SK-N-SH treated with all-trans-retinoic acid at 6 μM for 48 hours (cell line): ENCODE measurements around the gene RAMP3.

Experiments
- ATAC-seq: fragments of 200-7000 bp; cut with Tn5 transposase; 3 replicates; pipeline ENCODE4 v1.9.1; 2020; ENCODE audit warnings: mild to moderate bottlenecking, moderate library complexity
- ARNTL ChIP-seq: fragments of 450-650 bp; formaldehyde crosslinking; IDR thresholded peaks from 2 replicates; pipeline ENCODE4 v1.5.0; 2020; ENCODE audit warnings: low read depth, mild to moderate bottlenecking, moderate library complexity, borderline replicate concordance
- CSDC2 ChIP-seq: fragments of 250-450 bp; sonication (Bioruptor Pico); IDR thresholded peaks from 2 replicates; pipeline ENCODE4 v1.5.0; 2020; ENCODE audit warnings: mild to moderate bottlenecking, moderate library complexity
- ESRRG ChIP-seq: fragments of 250-450 bp; sonication (Bioruptor Pico); IDR thresholded peaks from 2 replicates; pipeline ENCODE4 v1.6.1; 2021; ENCODE audit warnings: mild to moderate bottlenecking
- GLIS3 ChIP-seq: fragments of 250-450 bp; sonication (Bioruptor Pico); IDR thresholded peaks from 2 replicates; pipeline ENCODE4 v1.5.0; 2020; ENCODE audit warnings: mild to moderate bottlenecking, moderate library complexity
- ISL1 ChIP-seq: fragments of 250-450 bp; sonication (Bioruptor Pico); IDR thresholded peaks from 2 replicates; pipeline ENCODE4 v2.1.2; 2022; ENCODE audit warnings: mild to moderate bottlenecking, moderate library complexity
- OSR1 ChIP-seq: fragments of 250-450 bp; sonication (Bioruptor Pico); IDR thresholded peaks from 2 replicates; pipeline ENCODE4 v1.8.0; 2022; ENCODE audit warnings: moderate library complexity, mild to moderate bottlenecking, inconsistent platforms
- PPARA ChIP-seq: fragments of 250-450 bp; sonication (Bioruptor Pico); IDR thresholded peaks from 2 replicates; pipeline ENCODE4 v1.5.0; 2020; ENCODE audit warnings: mild to moderate bottlenecking, borderline replicate concordance
- RARB ChIP-seq: fragments of 250-450 bp; sonication (Bioruptor Pico); IDR thresholded peaks from 2 replicates; pipeline ENCODE4 v1.8.0; 2021; ENCODE audit warnings: mild to moderate bottlenecking, moderate library complexity
- SNAI2 ChIP-seq: fragments of 250-450 bp; sonication (Bioruptor Pico); IDR thresholded peaks from 2 replicates; pipeline ENCODE4 v1.5.0; 2020; ENCODE audit warnings: mild to moderate bottlenecking, moderate library complexity
- TCF4 ChIP-seq: fragments of 250-450 bp; sonication (Bioruptor Pico); IDR thresholded peaks from 2 replicates; pipeline ENCODE4 v1.8.0; 2021; ENCODE audit warnings: mild to moderate bottlenecking, moderate library complexity, borderline replicate concordance
- TOX ChIP-seq: fragments of 250-450 bp; sonication (Bioruptor Pico); IDR thresholded peaks from 2 replicates; pipeline ENCODE4 v1.8.0; 2021; ENCODE audit warnings: mild to moderate bottlenecking, moderate library complexity, borderline replicate concordance
- ZC3H10 ChIP-seq: fragments of 250-450 bp; sonication (Bioruptor Pico); IDR thresholded peaks from 2 replicates; pipeline ENCODE4 v1.5.1; 2021; ENCODE audit warnings: mild to moderate bottlenecking, moderate library complexity
- ZFP3 ChIP-seq: fragments of 250-450 bp; sonication (Bioruptor Pico); IDR thresholded peaks from 2 replicates; pipeline ENCODE4 v1.5.0; 2020; ENCODE audit warnings: mild to moderate bottlenecking, moderate library complexity
- ZFP30 ChIP-seq: fragments of 450-650 bp; formaldehyde crosslinking; IDR thresholded peaks from 2 replicates; pipeline ENCODE4 v1.5.0; 2022; ENCODE audit warnings: mild to moderate bottlenecking, moderate library complexity
- ZNF565 ChIP-seq: fragments of 450-650 bp; formaldehyde crosslinking; conservative IDR thresholded peaks from 2 replicates; pipeline ENCODE4 v1.5.0; 2020; ENCODE audit warnings: low read depth, mild to moderate bottlenecking, moderate library complexity
- ZNF70 ChIP-seq: fragments of 450-650 bp; formaldehyde crosslinking; IDR thresholded peaks from 2 replicates; pipeline ENCODE4 v1.5.0; 2020; ENCODE audit warnings: mild to moderate bottlenecking, moderate library complexity
- ZNF8 ChIP-seq: fragments of 450-650 bp; formaldehyde crosslinking; IDR thresholded peaks from 2 replicates; pipeline ENCODE4 v1.5.0; 2020; ENCODE audit warnings: mild to moderate bottlenecking, moderate library complexity
- TF ChIP-seq, protein P1 (sequence below): fragments of 250-450 bp; sonication (Bioruptor Pico); IDR thresholded peaks from 2 replicates; pipeline ENCODE4 v1.5.1; 2020; ENCODE audit warnings: low read depth, mild to moderate bottlenecking, moderate library complexity
- TF ChIP-seq, protein P2 (sequence below): fragments of 250-450 bp; sonication (Bioruptor Pico); IDR thresholded peaks from 2 replicates; pipeline ENCODE4 v1.5.0; 2020; ENCODE audit warnings: mild to moderate bottlenecking, moderate library complexity
- TF ChIP-seq, protein P3 (sequence below): fragments of 250-450 bp; sonication (Bioruptor Pico); IDR thresholded peaks from 2 replicates; pipeline ENCODE4 v1.8.0; 2020; ENCODE audit warnings: mild to moderate bottlenecking, moderate library complexity, borderline replicate concordance
- TF ChIP-seq, protein P4 (sequence below): fragments of 250-450 bp; sonication (Bioruptor Pico); IDR thresholded peaks from 2 replicates; pipeline ENCODE4 v1.8.0; 2021; ENCODE audit warnings: low read depth, mild to moderate bottlenecking, moderate library complexity, borderline replicate concordance
- TF ChIP-seq, protein P5 (sequence below): fragments of 250-450 bp; sonication (Bioruptor Pico); IDR thresholded peaks from 2 replicates; pipeline ENCODE4 v1.5.1; 2021; ENCODE audit warnings: mild to moderate bottlenecking, moderate library complexity

The RAMP3 gene

DNA sequence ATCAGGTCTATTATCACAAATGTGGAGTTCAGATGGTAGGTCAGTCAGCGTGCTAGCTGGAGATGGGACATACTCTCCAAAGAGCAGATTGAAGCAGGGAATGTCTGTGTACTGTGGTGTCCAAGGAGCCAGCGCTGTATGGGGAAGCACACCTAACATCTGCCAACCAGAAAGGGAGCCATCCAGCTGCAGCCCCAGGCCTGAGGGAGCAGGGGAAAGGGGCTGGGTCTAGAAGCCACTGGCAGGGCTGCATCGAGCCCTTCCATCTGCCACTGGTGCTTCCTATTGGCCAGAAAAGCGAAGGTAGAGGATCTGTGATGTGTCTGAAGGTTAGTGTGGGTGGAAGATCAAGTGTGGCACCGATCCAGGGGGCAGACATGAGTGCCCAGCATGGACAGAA is 8.0 kb upstream of the RAMP3 start:
- ATAC-seq = peak; percentile 11; the same call in 1 of the 3 replicates
- TF ChIP-seq RARB (CRISPR knock-in tag) (no peak), ESRRG (CRISPR knock-in tag) (no peak), CSDC2 (no peak), ZNF70 (no peak), SNAI2 (no peak), ARNTL (CRISPR knock-in tag) (no peak), ZFP3 (CRISPR knock-in tag) (no peak), ZNF565 (no peak), ZFP30 (no peak), ISL1 (CRISPR knock-in tag) (no peak), TOX (CRISPR knock-in tag) (no peak), GLIS3 (CRISPR knock-in tag) (no peak), PPARA (CRISPR knock-in tag) (no peak), ZC3H10 (CRISPR knock-in tag) (no peak), ZNF8 (CRISPR knock-in tag) (no peak), OSR1 (CRISPR knock-in tag) (no peak)
- TF ChIP-seq, protein P1, sequence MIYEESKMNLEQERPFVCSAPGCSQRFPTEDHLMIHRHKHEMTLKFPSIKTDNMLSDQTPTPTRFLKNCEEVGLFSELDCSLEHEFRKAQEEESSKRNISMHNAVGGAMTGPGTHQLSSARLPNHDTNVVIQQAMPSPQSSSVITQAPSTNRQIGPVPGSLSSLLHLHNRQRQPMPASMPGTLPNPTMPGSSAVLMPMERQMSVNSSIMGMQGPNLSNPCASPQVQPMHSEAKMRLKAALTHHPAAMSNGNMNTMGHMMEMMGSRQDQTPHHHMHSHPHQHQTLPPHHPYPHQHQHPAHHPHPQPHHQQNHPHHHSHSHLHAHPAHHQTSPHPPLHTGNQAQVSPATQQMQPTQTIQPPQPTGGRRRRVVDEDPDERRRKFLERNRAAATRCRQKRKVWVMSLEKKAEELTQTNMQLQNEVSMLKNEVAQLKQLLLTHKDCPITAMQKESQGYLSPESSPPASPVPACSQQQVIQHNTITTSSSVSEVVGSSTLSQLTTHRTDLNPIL = no peak
- TF ChIP-seq, protein P2, sequence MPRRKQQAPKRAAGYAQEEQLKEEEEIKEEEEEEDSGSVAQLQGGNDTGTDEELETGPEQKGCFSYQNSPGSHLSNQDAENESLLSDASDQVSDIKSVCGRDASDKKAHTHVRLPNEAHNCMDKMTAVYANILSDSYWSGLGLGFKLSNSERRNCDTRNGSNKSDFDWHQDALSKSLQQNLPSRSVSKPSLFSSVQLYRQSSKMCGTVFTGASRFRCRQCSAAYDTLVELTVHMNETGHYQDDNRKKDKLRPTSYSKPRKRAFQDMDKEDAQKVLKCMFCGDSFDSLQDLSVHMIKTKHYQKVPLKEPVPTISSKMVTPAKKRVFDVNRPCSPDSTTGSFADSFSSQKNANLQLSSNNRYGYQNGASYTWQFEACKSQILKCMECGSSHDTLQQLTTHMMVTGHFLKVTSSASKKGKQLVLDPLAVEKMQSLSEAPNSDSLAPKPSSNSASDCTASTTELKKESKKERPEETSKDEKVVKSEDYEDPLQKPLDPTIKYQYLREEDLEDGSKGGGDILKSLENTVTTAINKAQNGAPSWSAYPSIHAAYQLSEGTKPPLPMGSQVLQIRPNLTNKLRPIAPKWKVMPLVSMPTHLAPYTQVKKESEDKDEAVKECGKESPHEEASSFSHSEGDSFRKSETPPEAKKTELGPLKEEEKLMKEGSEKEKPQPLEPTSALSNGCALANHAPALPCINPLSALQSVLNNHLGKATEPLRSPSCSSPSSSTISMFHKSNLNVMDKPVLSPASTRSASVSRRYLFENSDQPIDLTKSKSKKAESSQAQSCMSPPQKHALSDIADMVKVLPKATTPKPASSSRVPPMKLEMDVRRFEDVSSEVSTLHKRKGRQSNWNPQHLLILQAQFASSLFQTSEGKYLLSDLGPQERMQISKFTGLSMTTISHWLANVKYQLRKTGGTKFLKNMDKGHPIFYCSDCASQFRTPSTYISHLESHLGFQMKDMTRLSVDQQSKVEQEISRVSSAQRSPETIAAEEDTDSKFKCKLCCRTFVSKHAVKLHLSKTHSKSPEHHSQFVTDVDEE = no peak
- TF ChIP-seq, protein P3, sequence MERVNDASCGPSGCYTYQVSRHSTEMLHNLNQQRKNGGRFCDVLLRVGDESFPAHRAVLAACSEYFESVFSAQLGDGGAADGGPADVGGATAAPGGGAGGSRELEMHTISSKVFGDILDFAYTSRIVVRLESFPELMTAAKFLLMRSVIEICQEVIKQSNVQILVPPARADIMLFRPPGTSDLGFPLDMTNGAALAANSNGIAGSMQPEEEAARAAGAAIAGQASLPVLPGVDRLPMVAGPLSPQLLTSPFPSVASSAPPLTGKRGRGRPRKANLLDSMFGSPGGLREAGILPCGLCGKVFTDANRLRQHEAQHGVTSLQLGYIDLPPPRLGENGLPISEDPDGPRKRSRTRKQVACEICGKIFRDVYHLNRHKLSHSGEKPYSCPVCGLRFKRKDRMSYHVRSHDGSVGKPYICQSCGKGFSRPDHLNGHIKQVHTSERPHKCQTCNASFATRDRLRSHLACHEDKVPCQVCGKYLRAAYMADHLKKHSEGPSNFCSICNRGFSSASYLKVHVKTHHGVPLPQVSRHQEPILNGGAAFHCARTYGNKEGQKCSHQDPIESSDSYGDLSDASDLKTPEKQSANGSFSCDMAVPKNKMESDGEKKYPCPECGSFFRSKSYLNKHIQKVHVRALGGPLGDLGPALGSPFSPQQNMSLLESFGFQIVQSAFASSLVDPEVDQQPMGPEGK = no peak

DNA sequence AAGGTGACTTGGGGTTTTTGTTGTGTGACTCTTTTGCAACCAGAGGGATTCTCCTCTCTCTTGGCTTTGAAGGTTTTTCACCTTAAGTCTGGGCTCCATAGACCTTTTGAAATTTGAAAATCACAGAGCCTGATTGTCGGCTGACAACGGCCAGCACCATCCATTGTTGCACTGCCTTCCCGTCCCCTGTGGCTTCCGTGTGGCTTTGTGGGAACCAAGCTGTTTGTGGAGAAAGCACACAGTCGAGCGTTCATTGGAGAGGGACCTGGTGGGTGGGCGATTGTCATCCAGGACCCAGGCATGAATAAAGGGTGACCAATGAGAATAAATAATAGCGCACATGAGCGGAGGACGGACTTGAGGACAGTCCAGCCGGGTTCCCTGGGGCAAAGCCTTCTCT is 7.4 kb upstream of the RAMP3 start:
- no peak for ATAC-seq
- TF ChIP-seq ZNF565 (no peak), TOX (CRISPR knock-in tag) (no peak), TCF4 (CRISPR knock-in tag) (no peak), ZFP30 (no peak), PPARA (CRISPR knock-in tag) (no peak), ZC3H10 (CRISPR knock-in tag) (no peak), GLIS3 (CRISPR knock-in tag) (no peak), SNAI2 (no peak), ZNF8 (CRISPR knock-in tag) (no peak), ZNF70 (no peak), RARB (CRISPR knock-in tag) (no peak)
- TF ChIP-seq, protein P4, sequence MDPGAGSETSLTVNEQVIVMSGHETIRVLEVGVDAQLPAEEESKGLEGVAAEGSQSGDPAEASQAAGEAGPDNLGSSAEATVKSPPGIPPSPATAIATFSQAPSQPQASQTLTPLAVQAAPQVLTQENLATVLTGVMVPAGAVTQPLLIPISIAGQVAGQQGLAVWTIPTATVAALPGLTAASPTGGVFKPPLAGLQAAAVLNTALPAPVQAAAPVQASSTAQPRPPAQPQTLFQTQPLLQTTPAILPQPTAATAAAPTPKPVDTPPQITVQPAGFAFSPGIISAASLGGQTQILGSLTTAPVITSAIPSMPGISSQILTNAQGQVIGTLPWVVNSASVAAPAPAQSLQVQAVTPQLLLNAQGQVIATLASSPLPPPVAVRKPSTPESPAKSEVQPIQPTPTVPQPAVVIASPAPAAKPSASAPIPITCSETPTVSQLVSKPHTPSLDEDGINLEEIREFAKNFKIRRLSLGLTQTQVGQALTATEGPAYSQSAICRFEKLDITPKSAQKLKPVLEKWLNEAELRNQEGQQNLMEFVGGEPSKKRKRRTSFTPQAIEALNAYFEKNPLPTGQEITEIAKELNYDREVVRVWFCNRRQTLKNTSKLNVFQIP (CRISPR knock-in tag) = no peak
- TF ChIP-seq, protein P1 = no peak
- TF ChIP-seq, protein P5, sequence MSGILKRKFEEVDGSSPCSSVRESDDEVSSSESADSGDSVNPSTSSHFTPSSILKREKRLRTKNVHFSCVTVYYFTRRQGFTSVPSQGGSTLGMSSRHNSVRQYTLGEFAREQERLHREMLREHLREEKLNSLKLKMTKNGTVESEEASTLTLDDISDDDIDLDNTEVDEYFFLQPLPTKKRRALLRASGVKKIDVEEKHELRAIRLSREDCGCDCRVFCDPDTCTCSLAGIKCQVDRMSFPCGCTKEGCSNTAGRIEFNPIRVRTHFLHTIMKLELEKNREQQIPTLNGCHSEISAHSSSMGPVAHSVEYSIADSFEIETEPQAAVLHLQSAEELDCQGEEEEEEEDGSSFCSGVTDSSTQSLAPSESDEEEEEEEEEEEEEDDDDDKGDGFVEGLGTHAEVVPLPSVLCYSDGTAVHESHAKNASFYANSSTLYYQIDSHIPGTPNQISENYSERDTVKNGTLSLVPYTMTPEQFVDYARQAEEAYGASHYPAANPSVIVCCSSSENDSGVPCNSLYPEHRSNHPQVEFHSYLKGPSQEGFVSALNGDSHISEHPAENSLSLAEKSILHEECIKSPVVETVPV (CRISPR knock-in tag) = no peak
- TF ChIP-seq, protein P3 = no peak
